GM06990 (cell line): Measurements from ENCODE around the gene ERC1.

Source experiments
- DNase-seq: peaks from one replicate; pipeline ENCODE4 v3.0.0-alpha.2; 2011; ENCODE audit not compliant: insufficient read length; ENCODE audit errors: extremely low read depth
- H3K27me3 ChIP-seq: replicated peaks from 2 replicates; pipeline ENCODE4 v1.6.0; 2011; ENCODE audit warnings: low read length; ENCODE audit not compliant: control insufficient read depth, insufficient read depth
- H3K36me3 ChIP-seq: 2 replicates; pipeline ENCODE4 v1.5.1; 2011; ENCODE audit warnings: low read length; ENCODE audit not compliant: control insufficient read depth, insufficient read depth
- H3K4me3 ChIP-seq: replicated peaks from 2 replicates; pipeline ENCODE4 v1.5.1; 2011; ENCODE audit warnings: low read depth, mild to moderate bottlenecking, control low read depth, low read length
- CTCF ChIP-seq: IDR thresholded peaks from 2 replicates; pipeline ENCODE4 v1.5.1; 2011; ENCODE audit warnings: low read length, control low read depth, mild to moderate bottlenecking, inconsistent platforms; ENCODE audit not compliant: insufficient read depth, poor library complexity, severe bottlenecking

ERC1 gene

GRCh38 chr12:1013618-1014489 lies 22.8 kb downstream of the ERC1 start:
- H3K36me3 ChIP-seq, result no peaks in the 10 kb centered on the region
- H3K4me3 ChIP-seq, result no peak overlapping the region
- TF ChIP-seq CTCF, result no peak
- DNase-seq, result no peak
- H3K27me3 ChIP-seq, result no peaks in the 10 kb centered on the region; the same call in 1 of the 2 replicates

DNA sequence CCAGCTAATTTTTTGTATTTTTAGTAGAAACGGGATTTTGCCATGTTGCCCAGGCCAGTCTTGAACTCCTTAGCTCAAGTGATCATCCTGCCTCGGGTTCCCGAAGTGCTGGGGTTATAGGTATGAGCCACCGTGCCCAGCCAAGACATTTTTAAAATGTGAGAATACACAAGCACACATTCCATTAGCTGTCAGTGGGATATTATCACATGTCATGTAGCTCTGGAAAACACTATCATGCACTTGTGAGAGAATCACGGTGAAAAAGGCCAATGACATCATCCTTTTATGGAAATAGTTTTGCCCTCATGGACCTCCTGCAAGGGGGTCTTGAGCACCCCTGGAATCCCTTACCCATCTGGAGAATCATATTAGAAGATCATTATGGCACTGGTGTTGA lies 28.3 kb downstream of the ERC1 start:
- H3K36me3 ChIP-seq, result no peaks in the 10 kb centered on the region
- no peak for DNase-seq
- no peak for TF ChIP-seq CTCF
- H3K4me3 ChIP-seq, result no peak overlapping the region
- H3K27me3 ChIP-seq, result no peaks in the 10 kb centered on the region

GRCh38 chr12:1020389-1020788 lies 29.4 kb downstream of the ERC1 start:
- TF ChIP-seq CTCF, result no peak
- H3K27me3 ChIP-seq, result no peaks in the 10 kb centered on the region
- DNase-seq, result no peak
- H3K4me3 ChIP-seq, result no peak overlapping the region
- H3K36me3 ChIP-seq, result no peaks in the 10 kb centered on the region

DNA sequence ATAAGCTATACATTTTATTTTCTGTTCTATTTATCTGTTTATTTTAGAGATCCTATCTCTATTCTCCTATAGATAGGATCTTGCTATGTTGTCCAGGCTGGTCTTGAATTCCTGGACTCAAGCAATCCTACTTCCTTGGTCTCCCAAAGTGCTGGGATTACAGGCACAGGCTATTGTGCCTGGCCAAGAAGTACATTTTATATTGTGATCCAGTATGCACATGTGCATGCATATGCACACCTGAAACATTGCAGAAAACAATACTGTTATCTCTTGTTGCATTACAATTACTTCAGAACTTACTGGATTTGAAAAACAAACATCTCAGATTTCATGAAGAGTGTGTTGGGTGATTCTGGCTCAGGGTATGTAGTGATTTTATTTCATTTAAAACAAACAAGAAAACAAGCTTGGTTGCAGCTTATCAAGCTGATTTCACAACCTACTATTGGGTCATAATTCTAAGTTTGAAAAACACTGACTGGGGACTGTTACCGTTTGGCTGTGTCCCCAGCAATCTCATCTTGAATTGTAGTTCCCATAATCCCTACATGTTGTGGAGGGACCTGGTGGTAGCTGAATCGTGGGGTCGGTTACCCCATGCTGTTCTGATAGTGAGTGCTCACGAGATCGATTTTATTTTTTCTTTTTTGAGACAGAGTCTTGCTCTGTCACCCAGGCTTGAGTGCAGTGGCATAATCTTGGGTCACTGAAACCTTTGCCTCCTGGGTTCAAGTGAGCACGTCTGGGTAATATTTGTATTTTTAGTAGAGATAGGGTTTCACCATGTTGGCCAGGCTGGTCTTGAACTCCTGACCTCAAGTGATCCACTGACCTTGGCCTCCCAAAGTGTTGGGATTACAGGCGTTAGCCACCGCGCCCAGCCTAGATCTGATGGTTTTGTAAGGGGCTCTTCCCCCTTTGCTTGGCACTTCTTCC lies 31.3 kb downstream of the ERC1 start:
- no peaks in the 10 kb centered on the region for H3K27me3 ChIP-seq
- no peaks in the 10 kb centered on the region for H3K36me3 ChIP-seq
- H3K4me3 ChIP-seq, result no peak overlapping the region
- TF ChIP-seq CTCF, result no peak
- no peak for DNase-seq

DNA sequence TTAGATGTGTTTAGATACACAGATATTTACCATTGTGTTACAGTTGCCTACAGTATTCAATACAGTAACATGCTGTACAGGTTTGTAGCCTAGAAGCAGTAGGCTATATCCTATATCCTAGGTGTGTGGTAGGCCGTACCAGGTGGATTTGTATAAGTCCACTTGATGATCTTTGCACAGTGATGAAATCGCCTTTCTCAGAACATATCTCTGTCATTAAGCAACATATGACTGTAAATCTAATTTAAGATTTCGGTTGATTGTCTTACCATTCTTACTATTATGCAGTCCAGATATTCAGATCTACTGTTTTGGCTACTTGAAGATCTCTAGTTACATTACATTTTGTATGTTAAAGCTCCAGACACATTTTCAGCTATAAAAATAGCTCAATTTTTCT lies 39.8 kb downstream of the ERC1 start:
- no peak for TF ChIP-seq CTCF
- H3K36me3 ChIP-seq, result no peaks in the 10 kb centered on the region
- H3K4me3 ChIP-seq, result no peak overlapping the region
- no peak for DNase-seq
- H3K27me3 ChIP-seq, result no peaks in the 10 kb centered on the region
